Renal cortex interstitium (tissue), 11 donors: ENCODE data around the gene ARSB. TPM values are rescaled to one million over a fixed set of nuclear protein-coding genes. Genes with fewer than 3 reads are reported as not detected.
"Not testable (repeated sequence)": the region's sequence is repeated elsewhere in the genome, so short reads cannot be mapped to it uniquely, and the experiment has no call there.

Experiments used
- DNase-seq, 11 donors: peaks; one replicate each; pipeline ENCODE4 v3.0.0-alpha.2; 2013; ENCODE audit warnings: low read depth in 9 of 11, low spot score in 4 of 11; ENCODE audit errors: extremely low read depth in 1 of 11
- polyA plus RNA-seq, 3 donors: library from polyadenylated mRNA; unstranded; fragments of 120-200 nt; gene quantifications; one replicate each; pipeline ENCODE4 v1.2.1, GENCODE V29; 2013; ENCODE audit not compliant: insufficient read length in 3 of 3

ARSB gene
- polyA plus RNA-seq, 3 donors = 20.8 to 28.0 (median 24.0) TPM

DNA sequence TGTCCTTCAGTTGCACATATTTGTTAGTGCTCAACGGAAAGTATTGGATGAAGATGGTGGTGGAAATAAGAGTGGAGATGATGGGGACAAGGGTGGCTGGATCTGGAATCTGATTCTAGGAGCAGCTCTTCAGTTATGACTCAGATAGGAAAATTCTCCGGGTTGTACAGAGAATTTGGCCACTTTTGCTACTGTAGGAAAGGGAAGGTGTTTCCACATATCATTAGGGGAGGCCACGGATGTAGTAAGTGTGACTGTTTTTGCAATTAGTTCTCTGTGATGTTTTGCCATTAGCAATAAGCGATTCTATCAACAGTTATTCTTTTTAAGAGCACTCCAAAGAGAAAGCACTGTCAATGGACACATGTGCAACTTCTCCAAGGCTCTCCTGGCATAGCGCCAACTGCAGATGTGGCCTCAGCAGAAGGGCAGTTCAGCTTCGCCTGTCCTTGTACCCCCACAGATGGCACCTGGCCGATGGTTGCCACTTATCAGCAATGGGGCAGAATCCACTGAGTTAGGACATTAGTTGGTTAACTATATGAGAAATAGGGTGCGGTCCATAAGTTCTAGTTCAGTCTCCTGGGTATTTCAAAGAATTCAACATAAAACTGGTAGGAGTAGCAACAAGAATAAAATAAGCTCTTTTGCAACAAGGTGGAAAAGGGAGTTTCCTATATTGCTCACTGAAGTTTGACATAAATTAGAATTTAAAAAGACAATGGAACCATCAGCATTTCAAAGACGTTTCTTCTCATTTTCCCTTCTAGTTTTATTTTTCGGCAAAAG lies 96.3 kb downstream of the ARSB start:
- no peak for DNase-seq

DNA sequence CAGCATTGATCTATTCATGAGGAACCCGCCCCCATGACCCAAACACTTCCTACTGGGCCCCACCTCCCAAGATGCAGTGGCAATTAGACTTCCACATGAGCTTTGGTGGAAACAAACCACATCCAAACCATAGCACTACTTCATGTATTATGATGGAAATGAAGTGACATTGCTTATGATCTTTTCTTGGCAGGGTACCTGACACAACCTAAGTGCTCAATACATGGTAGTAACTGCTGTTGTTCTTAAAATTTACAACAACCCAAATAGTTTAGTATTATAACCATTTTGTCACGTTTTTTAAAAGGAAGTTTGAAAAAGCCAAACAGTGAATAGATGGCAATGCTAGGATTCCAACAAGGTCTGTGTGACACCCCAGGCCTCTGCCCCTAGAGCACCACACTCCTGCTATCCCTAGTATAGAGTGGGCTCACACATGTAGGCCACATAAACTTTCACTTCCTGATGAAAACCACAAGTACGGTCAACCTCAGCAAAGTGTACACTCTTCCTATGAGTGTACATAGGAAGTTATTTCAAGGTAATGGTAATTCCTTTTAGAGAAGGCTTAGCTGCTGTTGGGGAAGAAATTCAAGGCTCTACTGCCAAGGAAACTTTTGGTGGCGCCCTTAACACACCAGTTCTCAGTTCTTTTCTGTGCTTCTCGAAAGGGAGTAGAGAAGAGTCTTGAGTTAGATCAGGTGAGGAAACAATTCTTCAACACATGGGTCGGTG lies 97.6 kb downstream of the ARSB start:
- DNase-seq = no peak

- no peak for DNase-seq
Observed at GRCh38 chr5:78886341-78887230, 98.5 kb downstream of the ARSB start.

GRCh38 chr5:78881884-78882283 lies 103.2 kb downstream of the ARSB start:
- no peak for DNase-seq

GRCh38 chr5:78879516-78879915 lies 105.6 kb downstream of the ARSB start:
- DNase-seq = no peak

DNA sequence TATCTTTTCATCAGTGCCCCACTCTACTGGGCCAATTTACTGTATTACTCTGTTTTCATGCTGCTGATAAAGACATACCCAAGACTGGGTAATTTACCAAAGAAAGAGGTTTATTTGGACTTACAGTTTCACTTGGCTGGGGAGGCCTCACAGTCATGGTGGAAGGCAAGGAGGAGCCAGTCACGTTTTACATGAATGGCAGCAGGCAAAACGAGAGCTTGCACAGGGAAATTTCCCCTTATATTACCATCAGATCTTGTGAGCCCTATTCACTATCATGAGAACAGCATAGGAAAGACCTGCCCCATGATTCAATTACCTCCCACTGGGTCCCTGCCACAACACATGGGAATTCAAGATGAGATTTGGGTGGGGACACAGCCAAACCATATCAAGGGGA lies 119.0 kb downstream of the ARSB start:
- not testable (repeated sequence) for DNase-seq

DNA sequence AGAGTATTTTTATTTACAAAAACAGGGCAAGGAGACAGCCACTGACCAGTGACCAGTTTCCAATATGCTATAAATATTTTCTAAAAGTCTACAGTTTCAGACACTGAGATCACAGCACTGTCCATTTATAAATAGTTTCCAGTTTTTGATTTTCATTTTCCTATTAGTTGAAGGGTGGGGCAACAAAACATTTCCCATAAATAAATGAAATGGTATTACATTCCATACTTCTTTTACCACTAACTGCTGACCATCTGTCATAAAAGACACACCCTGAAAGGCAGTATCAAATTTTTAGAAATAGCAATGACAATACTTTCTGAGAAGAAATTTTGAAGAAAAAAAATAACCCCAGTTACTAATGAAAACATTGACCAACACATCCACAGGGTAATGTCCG lies 126.7 kb downstream of the ARSB start:
- no peak for DNase-seq

DNA sequence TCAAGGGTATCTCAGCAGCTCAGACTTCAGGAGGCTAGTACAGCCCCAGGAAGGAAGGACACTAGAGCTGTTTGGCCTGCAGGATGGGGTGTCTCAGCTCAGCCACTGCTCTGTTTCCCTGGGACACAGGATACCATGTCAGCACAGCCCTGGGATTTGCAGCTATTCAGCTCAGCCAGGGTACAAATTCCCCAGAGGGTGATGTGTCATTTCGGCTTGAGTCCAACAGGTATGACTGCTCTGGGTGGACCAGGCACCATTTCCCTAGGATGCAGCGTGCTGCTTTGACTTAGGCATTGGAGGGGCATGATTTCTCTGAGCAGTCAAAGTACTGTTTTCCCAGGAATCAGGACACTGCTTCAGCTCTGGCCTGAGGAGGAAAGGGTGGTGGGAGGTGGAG lies 130.1 kb downstream of the ARSB start:
- no peak for DNase-seq

DNA sequence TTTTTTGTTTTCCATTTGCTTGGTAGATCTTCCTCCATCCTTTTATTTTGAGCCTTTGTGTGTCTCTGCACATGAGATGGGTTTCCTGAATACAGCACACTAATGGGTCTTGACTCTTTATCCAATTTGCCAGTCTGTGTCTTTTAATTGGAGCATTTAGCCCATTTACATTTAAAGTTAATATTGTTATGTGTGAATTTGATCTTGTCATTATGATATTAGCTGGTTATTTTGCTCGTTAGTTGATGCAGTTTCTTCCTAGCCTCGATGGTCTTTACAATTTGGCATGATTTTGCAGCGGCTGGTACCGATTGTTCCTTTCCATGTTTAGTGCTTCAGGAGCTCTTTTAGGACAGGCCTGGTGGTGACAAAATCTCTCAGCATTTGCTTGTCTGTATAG lies 133.2 kb downstream of the ARSB start:
- not testable (repeated sequence) for DNase-seq

- DNase-seq = no peak
Observed at GRCh38 chr5:78845470-78845869, 139.6 kb downstream of the ARSB start.

- DNase-seq = no peak
Observed at GRCh38 chr5:78843436-78843835, 141.7 kb downstream of the ARSB start.

GRCh38 chr5:78841767-78842166 lies 143.3 kb downstream of the ARSB start:
- DNase-seq = no peak

- no peak for DNase-seq
Observed at GRCh38 chr5:78838753-78839152, 146.4 kb downstream of the ARSB start.

- DNase-seq = no peak
Observed at GRCh38 chr5:78837836-78838235, 147.3 kb downstream of the ARSB start.

DNA sequence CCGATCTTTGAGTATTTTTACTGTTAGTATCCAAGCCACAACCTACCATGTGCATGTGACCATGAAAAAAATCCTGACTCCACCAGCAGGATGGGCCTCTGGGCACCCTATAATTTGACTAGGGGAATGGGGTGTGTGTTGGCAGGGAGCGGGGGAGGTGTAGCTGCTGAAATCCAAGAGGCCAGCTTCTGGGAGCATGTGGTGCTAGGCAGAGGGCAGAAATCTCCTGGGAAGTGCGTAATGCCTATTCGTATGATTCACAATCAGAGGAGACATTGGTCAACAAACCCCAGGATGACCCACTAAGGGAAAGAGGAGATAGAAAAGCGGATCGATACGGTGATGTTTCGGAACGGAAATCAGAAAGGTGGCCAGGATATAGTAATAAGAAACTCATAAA lies 149.9 kb downstream of the ARSB start:
- no peak for DNase-seq

DNA sequence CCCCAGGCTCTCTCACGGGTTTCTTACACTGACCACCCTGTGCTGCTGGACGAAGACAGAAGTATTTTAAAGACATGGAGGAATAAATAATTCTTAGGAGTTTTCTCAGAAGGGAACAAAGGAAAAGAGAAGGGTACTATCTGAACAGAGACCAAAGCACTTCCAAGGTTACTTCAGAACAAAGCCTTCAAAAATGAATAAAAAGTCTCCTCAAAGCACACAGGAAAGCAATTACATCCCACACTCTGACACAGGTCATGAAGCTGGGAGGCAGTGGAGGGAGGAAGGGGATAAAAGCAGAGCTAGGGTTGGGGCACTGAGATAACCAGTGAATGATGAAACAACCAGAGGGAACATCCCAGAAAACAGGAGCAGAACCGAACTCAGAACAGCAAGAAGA lies 151.8 kb downstream of the ARSB start:
- DNase-seq = no peak

DNA sequence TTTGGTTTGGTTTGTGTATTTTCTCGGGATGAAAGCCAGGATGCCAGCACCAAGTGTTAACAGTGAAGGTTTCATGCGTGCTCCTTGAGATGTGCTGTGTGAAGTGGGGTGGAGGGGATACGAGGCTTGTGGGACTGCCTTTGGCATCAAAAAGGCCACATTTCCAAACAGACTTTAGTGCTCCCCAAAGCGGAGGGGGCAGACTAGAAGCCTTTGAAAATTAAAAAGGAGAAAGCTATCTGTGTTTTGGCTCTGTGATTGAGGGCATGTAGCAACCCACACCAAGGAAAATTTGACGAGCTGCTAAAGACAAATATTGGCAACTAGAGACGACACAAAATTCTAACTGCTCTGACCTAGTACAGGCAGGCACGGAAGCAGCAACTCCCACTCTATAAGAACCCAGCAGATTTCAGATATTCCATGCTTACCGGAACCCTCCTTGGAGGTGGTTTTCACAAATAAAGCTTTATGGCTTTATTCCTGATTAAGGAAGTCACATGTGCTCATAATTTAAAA lies 154.5 kb downstream of the ARSB start:
- no peak for DNase-seq

DNA sequence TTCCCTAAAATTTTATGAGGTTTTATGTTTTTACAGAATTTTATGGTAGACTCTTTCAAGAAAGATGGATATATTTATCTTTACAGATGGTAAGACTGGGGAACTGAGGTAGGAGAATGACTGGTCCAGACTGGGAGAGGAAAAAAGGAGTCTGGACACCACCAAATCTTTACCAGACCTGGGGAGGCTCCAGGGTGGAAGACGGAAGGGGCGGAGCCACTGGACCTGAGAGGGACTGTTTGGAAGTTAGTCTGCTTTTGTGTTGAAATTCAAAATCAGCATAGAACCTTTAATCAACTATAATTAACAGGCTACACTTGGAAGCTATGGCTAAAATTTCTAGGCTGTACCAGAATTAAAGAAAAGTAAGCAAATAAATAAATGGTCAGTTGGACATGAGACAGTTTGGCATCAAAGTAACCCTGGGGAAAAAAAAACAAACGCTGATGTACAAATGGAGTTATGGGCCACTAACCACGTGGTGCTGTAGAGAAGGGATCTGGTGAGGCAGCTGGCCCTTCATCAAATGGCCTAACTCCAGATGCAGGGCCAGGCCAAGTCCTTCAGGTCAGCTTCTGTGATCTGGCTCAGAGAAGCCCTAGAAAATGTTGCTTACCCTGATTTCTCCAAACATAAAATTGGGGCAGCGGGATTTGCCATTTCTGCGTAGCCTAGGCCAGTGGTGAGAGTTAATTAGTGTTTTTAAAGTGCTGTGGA lies 155.1 kb downstream of the ARSB start:
- DNase-seq = no peak

DNA sequence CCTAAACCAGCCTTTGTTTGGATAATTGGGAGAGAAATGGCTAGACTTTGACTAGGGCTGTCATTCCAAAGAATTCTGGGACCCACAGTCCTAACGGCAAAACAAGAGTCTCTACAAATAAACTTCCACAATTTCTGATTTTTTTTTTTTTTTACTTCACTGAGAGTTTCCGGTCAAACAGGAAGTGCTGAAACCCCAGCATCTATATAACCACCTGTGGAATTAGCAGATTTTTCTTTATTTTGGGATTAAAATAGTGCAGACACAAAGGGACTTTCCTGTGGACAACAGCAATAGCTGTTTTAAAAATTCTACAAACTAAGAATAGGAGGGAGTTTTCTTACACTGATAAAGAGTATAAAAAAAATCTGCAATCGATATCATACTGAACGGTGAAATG lies 157.4 kb downstream of the ARSB start:
- no peak for DNase-seq
